Activated CD8-positive, alpha-beta memory T cell treated with anti-CD3 and anti-CD28 coated beads, Interleukin-2, amount 50 U/mL, for 48 hours (primary cell): ENCODE results near the gene NDST1.
"Not testable (repeated sequence)": the region's sequence is repeated elsewhere in the genome, so short reads cannot be mapped to it uniquely, and the experiment has no call there.

Experiments
- DNase-seq: peaks from one replicate; pipeline ENCODE4 v3.0.0-alpha.2; 2020

The NDST1 gene

DNA sequence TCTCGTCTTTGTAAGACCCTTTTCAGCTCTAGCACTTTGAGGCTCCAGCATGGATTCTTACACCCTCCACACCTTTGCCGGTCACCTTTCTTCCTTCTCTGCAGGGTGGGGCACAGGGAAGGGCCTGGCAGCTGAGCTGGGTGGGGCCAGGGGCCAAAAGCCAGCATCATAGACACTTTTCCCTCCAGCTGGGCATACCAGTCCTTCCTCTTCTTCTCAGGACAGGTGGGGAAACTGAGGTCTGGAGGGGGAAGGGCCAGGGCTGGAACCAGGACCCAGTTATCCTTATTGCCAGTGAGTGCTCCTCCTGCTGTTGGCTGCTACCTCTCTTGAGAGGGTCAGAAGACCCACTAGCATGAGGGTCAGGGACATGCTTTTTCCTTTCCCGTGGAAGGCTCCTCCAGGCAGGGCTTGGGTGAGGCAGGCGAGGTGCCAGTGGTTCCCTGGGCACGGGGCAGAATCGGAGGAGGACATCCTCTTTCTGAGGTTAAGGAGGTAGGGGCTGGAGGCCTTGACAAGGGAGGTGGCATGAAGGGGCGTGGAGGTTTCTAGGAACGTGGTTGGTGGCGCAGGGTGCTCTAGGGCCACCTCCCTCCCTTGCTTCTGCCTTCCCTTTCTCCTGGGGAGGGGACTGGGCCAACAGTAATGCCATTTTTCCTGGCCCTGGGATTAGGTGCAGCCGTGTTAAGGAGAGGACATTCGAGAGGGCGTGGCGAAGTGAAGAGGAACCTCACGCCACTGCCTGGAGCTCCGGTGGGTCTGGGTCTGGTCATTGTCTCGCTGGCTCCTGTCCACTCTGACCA, at the start of gene NDST1:
TSS of gene NDST1 (plus strand) at position 658 of the 803 bp plus-strand sequence. CDS start 13,124 bp downstream, outside the sequence.
- DNase-seq: no peak

DNA sequence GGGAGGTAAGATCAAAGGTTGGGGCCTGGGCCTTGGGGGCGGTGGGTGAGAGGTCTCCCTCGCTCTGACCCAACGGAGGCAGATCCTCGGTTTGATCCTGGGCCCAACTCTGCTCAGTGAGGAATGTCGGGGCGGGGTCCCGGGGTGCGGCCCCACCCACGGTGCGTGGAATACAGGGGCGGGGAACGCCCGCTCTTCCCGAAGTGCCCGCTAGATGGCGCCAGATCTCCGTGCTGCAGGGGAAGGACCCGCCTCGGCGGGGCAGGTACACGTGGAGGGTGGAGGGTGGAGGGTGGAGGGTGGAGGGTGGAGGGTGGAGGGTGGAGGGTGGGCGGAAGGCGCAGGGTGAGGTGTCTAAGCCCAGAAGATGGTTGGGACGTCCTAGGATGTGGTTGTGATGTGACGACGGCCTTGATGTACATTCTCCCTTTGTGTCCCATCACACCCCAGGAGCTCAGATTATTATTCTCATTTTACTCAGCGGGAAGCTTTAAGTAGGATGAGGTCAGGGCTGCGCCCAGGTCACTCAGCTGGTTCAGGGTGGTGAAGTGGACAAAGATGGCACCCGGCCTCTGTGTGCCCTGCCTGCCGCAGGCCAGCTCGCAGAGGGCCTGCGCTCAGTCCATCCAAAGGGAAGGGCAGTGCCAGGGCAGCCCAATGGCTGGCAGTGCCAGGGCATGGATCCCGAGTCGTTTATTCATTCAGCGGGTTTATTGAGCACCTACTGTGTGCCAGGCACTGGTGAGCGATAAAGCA, 49.0 kb upstream of the NDST1 start:
- peak; percentile 99 for DNase-seq

DNA sequence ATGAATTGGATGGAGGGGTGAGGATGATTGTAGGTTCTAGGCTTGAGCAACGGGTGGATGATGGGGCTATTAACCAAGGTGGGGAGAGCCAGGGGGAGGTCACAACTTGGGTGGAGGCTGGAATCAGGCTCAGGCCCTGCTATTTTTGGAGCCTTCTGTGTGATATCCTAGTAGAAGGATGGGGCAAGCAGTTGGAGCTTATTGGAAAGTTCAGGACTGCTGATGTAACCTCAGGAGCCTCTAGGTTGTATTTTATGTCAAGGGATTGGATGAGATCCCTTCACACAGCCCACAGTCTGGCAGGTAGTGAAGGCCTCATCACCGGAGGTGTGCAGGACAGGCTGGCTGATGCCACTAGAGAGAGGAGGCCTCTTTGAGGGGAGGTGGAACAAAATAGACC, 47.1 kb upstream of the NDST1 start:
- no peak for DNase-seq

DNA sequence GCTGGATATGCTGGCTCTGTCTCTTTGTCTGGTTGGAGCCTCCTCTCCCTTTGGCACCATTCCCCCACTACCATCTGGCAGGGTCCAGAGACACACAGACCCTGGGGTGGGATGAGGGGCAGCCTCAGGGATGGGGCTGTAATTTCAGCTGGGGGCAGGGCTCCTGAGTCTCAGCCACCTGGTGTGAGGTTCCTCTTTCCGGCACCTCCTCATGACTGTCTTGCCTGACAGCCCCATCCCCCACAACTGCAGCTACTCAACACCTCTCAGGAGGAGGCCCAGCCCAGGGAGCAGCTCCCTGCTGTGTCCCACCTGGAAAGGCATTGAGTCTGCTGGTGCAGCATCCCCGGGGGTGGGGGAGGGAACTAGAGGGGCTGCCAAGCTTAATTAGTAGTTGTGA, 46.7 kb upstream of the NDST1 start:
- DNase-seq: no peak

DNA sequence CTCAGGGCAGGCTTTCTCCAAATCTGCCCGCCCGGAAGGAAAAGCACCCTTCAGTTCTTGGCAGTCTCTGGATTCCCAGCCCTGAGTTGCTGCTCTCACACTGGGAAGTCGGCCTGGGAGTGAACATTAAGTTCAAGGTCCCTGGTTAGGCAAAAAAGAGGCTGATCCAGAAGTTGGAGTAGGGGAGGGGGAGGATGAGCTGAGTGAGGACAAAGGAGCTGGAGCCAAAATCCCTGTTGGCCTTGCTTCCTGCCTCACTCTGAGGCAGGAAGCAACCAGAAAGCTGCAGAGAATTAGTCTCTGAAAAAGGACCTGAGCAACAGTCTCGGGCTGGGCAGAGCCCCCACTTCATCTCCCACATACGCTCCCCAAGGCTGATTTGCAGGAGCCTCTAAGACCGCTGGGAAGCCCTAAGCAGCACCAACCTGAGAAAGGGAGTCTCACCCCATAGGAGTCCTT, 43.3 kb upstream of the NDST1 start:
- no peak for DNase-seq

DNA sequence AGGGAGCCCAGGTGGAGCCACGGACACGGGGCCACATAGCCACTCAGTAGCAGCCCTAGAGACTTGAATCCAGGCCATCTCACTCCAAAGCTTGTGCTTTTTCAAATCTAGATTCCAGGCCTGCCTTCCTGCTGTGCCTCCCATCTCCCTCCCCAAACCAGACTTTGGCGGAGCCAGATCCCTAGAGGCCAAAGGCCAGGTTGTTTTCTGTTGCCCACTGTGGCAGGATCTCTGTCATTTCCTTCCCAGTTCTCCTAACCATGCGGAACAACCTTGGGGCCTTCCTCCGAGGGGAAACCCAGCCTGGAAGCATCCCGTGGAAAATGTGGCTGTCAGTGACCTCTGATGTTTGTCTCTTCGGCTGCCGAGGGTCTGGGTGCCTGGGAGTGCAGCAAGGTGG, 42.0 kb upstream of the NDST1 start:
- DNase-seq: no peak

DNA sequence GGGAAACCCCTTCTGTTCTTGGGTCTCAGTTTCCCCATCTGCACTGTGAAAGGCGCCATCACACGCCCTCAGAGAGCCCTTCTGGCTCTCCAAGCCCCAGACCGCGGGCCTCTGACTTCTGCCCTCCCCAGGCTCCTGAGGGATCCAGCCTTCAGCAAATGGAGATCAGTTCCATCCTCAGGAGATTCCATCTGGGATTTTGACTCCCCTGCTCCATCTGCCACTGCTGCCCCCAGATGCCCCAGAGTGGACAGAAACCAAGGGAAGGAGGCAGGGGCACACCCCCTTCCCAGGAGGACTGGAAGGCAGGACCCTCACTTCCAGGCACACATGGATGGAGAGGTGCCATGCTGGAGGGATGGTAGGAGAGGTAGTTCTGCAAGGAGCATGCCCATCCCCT, 39.7 kb upstream of the NDST1 start:
- no peak for DNase-seq

GRCh38 chr5:150469718-150470469, 38.0 kb upstream of the NDST1 start:
- DNase-seq: no peak

DNA sequence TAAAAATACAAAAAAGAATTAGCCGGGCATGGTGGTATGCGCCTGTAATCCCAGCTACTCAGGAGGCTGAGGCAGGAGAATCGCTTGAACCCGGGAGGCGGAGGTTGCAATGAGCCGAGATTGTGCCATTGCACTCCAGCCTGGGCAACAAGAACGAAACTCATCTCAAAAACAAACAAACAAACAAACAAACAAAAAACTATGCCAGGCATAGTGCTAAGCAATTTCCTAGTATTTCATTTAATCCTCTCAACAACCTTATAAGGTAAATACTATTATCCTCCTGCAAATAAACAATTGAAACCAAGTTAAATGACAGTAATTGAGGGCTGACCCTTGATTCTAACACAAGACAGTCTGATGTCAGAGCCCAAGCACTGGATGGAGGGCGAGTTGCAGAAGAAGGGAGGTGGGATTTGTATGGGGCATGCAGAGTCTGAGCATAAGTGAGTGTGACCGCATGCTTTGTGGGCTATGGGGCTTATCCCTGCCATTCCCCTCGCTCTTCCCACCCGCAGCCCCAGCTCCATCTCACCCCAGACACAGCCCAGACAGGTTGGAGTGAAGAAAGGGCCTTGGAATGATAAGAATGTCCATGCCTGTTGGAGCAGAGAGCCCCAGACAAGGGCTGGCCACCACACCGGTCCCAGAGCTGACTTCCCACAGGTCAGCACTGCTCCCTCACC, 34.1 kb upstream of the NDST1 start:
- DNase-seq: no peak

- not testable (repeated sequence) for DNase-seq
Measured at GRCh38 chr5:150476568-150476967, 31.4 kb upstream of the NDST1 start.

GRCh38 chr5:150479416-150479815, 28.5 kb upstream of the NDST1 start:
- DNase-seq: no peak

DNA sequence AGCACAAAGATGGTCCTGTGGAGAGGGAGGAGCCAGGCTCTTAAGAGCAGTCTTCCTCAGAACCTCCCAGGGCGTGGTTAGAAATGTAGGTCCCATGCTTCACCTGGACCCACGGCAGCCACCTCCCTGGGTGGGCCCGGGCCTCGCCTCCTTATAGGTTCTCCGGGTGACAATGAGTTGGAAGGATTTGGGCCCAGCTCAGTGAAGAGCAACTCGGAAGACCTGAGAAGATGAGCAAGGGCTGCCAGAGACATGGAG, 26.3 kb upstream of the NDST1 start:
- no peak for DNase-seq

- DNase-seq: no peak
Measured at GRCh38 chr5:150481972-150482406, 25.9 kb upstream of the NDST1 start.

DNA sequence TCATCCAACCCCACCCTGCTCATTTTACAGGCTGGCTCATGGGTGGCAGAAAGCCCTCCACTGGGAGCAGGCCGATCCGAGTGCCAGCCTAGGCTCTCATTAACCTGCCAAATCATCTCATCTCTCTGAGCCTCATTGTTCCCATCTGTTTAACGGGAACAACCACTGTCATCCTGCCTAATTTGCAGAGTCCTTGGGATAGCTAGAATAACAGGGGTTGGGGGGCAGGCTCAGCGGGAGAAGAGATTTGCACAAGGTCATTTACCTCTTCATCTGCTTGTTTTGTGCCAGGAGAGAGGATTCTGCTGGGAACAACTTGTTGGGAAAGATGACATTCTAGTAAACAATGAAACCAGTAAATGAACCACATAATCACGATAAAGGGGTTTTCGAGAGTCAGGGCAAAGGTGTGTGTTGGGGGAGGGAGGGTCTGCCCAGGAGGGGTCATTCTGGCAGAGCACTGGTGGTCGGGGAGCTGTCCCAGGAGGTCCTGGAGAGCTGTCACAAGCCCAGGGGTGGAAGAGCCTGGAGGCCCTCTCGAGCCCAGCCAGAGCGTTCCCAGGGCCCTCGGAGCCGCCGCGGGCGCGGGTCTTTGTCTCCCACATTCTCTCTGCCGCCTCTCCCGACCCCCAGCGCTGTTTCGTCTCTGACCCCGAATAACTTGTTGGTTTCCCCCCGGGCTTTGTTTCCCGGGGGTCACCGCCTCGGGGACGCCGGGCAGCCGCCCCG, 22.8 kb upstream of the NDST1 start:
- no peak for DNase-seq

- peak; percentile 66 for DNase-seq
Measured at GRCh38 chr5:150485693-150486401, 22.1 kb upstream of the NDST1 start.

- DNase-seq: peak; percentile 79
Measured at GRCh38 chr5:150486402-150487198, 21.3 kb upstream of the NDST1 start.

GRCh38 chr5:150487199-150488061, 20.5 kb upstream of the NDST1 start:
- no peak for DNase-seq

GRCh38 chr5:150488519-150489359, 19.2 kb upstream of the NDST1 start:
- DNase-seq: no peak
